Esophagus squamous epithelium (tissue), 4 donors: Measurements from ENCODE around the gene POMT2.

Experiments used
- CTCF ChIP-seq, 6 experiments: fragments of 450-650 bp in 4 of 6; fragments of 200-600 bp in 2 of 6; sonication (generic) in 2 of 6; IDR thresholded peaks; one replicate each; pipeline ENCODE4 v1.5.1; 2016 to 2019; ENCODE audit warnings: antibody characterized with exemption in 6 of 6, mild to moderate bottlenecking in 4 of 6, moderate library complexity in 4 of 6
- POLR2A ChIP-seq, 4 donors: fragments of 450-650 bp; IDR thresholded peaks; one replicate each; pipeline ENCODE4 v1.6.1; 2017; ENCODE audit warnings: antibody characterized with exemption in 4 of 4, mild to moderate bottlenecking in 4 of 4, moderate library complexity in 3 of 4

GRCh38 chr14:77303417-77304156 is 17.1 kb downstream of the POMT2 start:
- TF ChIP-seq POLR2A (IDR thresholded peaks at IDR 0.05) (no peak), CTCF (IDR thresholded peaks at IDR 0.05) (no peak)
